ENCODE data around the gene ERICH4. TPM values are rescaled to one million over a fixed set of nuclear protein-coding genes. Genes with fewer than 3 reads are reported as not detected.

Gene ERICH4, protein sequence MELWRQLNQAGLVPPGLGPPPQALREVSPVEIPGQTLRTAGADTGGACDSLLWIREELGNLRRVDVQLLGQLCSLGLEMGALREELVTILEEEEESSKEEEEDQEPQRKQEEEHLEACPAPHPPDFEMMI
- not detected for total RNA-seq
- long read RNA-seq = 0 reads

DNA sequence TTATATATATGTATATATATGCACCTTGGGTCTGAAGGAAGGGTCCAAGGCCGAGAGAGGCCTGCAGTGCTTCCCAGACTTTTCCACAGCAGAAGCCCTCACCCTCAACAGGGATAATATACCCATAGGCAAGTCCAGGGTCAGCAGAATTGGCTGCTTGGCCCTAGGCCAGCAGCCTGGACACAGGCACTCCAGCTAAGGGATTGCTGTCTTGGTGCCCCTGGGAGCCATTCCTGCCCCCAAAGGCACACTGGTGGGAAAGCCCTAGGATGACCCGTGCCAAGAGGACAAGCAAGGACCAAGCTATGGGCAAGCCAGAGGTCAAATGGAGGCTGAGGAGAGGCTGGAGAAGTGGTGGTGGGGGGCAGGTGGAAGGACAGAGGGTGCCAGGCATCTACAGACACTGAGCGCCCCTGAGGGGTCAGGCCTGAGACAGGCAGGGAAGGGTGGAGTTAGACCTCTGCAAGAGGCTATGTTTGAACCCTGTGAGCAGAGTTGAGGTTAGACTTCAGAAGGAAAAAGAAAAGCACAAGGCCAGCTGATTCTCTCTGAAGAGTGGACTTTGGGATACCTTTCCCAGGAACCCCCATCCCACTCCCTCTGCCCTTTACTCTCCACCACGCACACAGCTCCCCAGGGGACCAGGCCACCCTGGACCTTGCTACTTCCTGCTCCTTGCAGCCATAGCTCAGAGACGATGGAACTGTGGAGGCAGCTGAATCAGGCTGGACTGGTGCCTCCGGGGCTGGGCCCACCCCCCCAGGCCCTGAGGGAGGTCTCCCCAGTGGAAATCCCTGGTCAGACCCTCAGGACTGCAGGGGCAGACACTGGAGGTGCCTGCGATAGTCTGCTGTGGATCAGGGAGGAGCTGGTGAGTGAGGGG is at the start of gene ERICH4:
Gene ERICH4 (plus strand): TSS at position 684 of the 883 bp plus-strand sequence. CDS start 14 bp downstream, at position 698.
- Histone ChIP-seq H3K4me1 (peaks cover 5% of the 10 kb centered on the region), H3K36me3 (no peaks in the 10 kb centered on the region), H3K9me3 (no peaks in the 10 kb centered on the region), H3K27ac (no peak within 1 kb of the TSS), H3K4me3 (no peak within 1 kb of the TSS), H3K27me3 (no peaks in the 10 kb centered on the region)
- DNase-seq (peak; percentile 58), ATAC-seq (no peak)
- TF ChIP-seq, protein P1, sequence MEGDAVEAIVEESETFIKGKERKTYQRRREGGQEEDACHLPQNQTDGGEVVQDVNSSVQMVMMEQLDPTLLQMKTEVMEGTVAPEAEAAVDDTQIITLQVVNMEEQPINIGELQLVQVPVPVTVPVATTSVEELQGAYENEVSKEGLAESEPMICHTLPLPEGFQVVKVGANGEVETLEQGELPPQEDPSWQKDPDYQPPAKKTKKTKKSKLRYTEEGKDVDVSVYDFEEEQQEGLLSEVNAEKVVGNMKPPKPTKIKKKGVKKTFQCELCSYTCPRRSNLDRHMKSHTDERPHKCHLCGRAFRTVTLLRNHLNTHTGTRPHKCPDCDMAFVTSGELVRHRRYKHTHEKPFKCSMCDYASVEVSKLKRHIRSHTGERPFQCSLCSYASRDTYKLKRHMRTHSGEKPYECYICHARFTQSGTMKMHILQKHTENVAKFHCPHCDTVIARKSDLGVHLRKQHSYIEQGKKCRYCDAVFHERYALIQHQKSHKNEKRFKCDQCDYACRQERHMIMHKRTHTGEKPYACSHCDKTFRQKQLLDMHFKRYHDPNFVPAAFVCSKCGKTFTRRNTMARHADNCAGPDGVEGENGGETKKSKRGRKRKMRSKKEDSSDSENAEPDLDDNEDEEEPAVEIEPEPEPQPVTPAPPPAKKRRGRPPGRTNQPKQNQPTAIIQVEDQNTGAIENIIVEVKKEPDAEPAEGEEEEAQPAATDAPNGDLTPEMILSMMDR (IDR thresholded peaks at IDR 0.05) = no peak
- intact Hi-C loops (cut with DNase I) = loop anchor here (10.0 kb wide), 1 partner anchor 132 kb away; the partner anchor contains the start of gene CEACAM21

DNA sequence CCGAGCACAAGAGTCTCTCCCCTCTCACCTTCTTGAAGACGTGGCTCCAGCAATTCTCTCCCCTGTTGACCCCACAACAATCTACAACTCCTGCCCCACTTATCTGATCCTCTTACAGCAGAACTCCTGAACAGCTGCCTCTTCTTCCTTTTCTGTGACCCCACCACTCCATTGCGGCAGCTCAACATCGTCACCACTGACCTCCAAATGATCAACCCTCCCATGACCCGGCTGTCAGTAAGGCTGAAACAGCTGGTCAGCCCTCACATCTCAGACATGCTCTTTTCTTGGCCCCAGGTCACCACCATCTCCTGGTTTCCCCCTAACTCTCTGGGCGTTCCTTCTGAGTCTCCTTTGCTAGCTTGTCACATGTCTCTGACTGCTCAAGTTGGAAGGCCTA is 47.6 kb upstream of the ERICH4 start:
- Histone ChIP-seq H3K36me3 (peaks cover 16% of the 10 kb centered on the region), H3K4me1 (peaks cover 19% of the 10 kb centered on the region), H3K9me3 (no peaks in the 10 kb centered on the region), H3K27me3 (no peaks in the 10 kb centered on the region), H3K27ac (no peak overlapping the region), H3K4me3 (no peak overlapping the region)
- intact Hi-C loops (cut with DNase I) = no loop called here
- DNase-seq = no peak
- TF ChIP-seq, protein P1 (IDR thresholded peaks at IDR 0.05) = no peak
- no peak for ATAC-seq

DNA sequence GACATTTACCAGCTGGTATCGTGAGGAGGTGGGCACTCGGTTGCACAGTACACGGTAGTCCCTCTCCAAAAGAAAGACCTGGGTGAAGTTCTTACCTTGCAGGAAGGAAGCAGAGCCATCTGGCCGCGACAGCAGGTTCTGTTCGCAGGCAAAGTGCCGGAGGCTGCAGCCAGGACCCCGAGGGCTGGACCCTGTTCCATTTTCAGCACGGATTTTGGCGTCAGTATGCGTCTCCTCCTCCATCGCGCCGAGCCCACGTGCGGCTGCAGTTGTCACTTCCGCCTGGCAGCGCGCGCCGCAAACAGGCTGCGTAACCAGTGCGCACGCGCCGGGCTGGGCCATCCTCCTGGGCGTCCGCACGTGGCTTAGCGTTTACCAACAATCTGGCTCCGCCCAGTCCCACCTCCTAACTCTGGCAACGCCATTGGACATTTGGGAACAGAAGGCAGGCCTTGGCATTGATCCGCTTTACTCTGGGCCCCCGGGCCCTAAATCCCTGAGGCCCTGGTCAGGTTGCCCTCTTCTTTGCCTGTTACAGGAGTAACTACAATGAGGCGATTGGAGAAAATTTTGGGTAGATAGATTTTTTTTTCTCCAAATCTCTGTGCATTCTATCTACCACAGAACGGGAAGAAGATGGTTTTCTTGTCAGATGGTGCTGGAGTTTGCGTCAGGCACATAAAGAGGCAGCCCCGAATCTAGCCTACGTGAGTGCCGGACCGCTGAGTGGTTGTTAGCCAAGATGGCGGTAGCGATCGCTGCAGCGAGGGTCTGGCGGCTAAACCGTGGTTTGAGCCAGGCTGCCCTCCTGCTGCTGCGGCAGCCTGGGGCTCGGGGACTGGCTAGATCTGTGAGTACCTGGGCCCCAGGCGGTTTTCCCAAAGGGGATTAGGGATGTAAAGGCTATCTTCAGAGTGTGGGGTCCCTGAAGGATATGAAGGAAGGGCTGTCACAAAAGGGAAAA is 45.6 kb upstream of the ERICH4 start, which contains the start of the genes BCKDHA and EXOSC5:
Gene BCKDHA (plus strand): TSS at position 733 of the 964 bp plus-strand sequence. CDS start 10 bp downstream, at position 743.
Gene EXOSC5 (minus strand): TSS at position 274 of the 964 bp plus-strand sequence. CDS start 31 bp downstream, at position 243.
- H3K4me1 ChIP-seq = peaks cover 19% of the 10 kb centered on the region
- H3K27ac ChIP-seq = peak within 1 kb of the TSS; percentile 96
- intact Hi-C loops (cut with DNase I) = no loop called here

DNA sequence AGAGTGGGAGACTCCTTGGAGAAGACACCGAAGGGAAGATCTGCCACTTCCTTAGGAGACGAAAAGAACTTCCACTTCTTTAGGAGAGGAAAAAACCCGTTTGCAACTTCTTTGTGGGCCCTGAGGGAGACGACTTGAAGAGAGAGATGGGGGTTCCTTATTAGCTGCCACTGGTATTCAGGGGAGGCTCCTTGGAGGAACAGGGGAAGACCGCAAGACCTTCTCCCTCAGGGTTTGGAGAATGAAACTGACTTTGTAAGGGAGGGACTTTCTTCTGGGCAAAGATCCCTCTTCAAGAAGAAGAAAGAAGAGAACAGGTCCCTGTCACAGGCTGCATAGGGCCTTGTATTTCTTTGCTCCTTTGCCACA is 44.9 kb upstream of the ERICH4 start:
- intact Hi-C loops (cut with DNase I) = no loop called here
- Histone ChIP-seq H3K27ac (peak overlapping the region; percentile 96), H3K27me3 (no peaks in the 10 kb centered on the region), H3K4me1 (peaks cover 19% of the 10 kb centered on the region), H3K36me3 (peaks cover 2% of the 10 kb centered on the region), H3K9me3 (no peaks in the 10 kb centered on the region), H3K4me3 (peak overlapping the region; percentile 76)
- ATAC-seq = no peak
- TF ChIP-seq, protein P1 (IDR thresholded peaks at IDR 0.05) = no peak
- DNase-seq = no peak

More for the DNA sequence above, 45.6 kb upstream of the ERICH4 start, which contains the start of the genes BCKDHA and EXOSC5:
- DNase-seq (peak; percentile 99), ATAC-seq (peak; percentile 99)
- TF ChIP-seq, protein P1 (IDR thresholded peaks at IDR 0.05) = no peak
- H3K36me3 ChIP-seq = no peaks in the 10 kb centered on the region
- H3K9me3 ChIP-seq = no peaks in the 10 kb centered on the region
- H3K4me3 ChIP-seq = peak within 1 kb of the TSS; percentile 76
- no peaks in the 10 kb centered on the region for H3K27me3 ChIP-seq

DNA sequence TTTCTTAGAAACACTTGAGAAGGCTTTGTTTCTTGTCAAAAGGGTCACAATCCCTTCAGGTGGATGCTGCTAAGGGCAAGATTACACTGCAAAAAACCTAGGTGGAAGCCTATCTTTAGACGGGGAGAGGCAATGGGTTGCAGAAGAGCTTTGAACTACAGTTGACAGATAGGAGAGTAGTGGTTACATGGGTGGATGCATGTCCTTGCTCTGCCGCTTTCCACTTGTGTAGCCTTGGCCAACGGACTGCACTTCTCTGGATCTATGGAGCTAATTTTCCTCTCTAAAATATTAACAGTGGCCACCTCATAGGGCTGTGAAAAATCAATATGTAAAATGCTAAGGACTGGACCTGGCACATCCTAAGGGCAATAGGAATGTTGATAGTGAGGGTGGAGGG is 44.4 kb upstream of the ERICH4 start:
- TF ChIP-seq, protein P1 (IDR thresholded peaks at IDR 0.05) = no peak
- no peaks in the 10 kb centered on the region for H3K27me3 ChIP-seq
- peaks cover 8% of the 10 kb centered on the region for H3K36me3 ChIP-seq
- no peaks in the 10 kb centered on the region for H3K9me3 ChIP-seq
- peak overlapping the region; percentile 76 for H3K4me3 ChIP-seq
- ATAC-seq (no peak), DNase-seq (no peak)
- peak overlapping the region; percentile 96 for H3K27ac ChIP-seq
- peaks cover 19% of the 10 kb centered on the region for H3K4me1 ChIP-seq
- intact Hi-C loops (cut with DNase I) = no loop called here
